Activated CD8-positive, alpha-beta memory T cell treated with anti-CD3 and anti-CD28 coated beads for 36 hours (primary cell): ENCODE measurements around the gene DDX56. TPM values are rescaled to one million over a fixed set of nuclear protein-coding genes. Genes with fewer than 3 reads are reported as not detected.

Experiments used
- CTCF ChIA-PET: fragments of 350-600 bp; sonication (Branson Sonifier 250); formaldehyde crosslinking; loops from one replicate; lab custom pipeline; 2021; ENCODE audit warnings: antibody characterized with exemption; lab: Charles Lee
- POLR2A ChIA-PET: fragments of 350-600 bp; sonication (Branson Sonifier 250); formaldehyde crosslinking; loops from one replicate; lab custom pipeline; 2021; ENCODE audit warnings: antibody characterized with exemption; lab: Charles Lee
- total RNA-seq, 2 experiments: library from RNA; stranded (reverse); gene quantifications; one replicate each; pipeline ENCODE4 v1.2.3, GENCODE V29; 2021

DDX56 gene, protein sequence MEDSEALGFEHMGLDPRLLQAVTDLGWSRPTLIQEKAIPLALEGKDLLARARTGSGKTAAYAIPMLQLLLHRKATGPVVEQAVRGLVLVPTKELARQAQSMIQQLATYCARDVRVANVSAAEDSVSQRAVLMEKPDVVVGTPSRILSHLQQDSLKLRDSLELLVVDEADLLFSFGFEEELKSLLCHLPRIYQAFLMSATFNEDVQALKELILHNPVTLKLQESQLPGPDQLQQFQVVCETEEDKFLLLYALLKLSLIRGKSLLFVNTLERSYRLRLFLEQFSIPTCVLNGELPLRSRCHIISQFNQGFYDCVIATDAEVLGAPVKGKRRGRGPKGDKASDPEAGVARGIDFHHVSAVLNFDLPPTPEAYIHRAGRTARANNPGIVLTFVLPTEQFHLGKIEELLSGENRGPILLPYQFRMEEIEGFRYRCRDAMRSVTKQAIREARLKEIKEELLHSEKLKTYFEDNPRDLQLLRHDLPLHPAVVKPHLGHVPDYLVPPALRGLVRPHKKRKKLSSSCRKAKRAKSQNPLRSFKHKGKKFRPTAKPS
- total RNA-seq, result 100 to 1,000 TPM; 144 to 155 TPM

DNA sequence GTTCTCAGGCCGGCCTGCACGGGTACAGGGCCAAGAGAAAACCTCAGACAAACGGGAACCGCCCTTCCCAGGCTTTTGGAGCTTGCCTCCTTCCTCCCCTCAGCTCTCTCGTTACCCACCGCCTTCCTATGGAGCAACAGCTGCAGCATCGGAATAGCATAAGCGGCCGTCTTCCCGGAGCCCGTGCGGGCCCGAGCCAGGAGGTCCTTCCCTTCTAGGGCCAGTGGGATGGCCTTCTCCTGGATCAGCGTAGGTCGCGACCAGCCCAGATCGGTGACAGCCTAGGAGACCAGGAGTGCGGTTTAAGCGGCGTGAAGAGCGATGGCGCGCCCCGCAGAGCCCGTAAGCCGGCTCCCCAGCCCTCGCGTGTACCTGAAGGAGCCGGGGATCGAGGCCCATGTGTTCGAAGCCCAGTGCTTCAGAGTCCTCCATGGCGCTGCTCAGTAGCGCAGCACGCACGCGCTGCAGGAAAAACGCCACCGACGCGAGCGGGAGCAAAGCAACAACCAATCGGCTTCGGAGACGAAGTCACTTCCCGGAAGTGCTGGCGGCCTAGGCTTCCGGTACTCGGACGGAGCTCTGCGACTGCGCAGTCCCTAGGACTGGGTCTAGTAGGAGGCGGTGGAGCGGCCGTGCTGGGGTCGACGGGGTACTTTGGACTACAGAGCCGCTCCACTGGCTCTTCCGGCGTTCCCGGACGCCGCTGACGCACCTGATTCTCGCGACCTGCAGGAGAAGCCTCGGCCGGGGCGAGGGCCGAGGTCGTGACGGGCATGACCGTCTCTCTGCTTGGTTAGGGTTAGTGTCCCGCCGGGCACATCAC is at the start of gene DDX56:
Gene DDX56, minus strand, starts transcription at position 445 of the 823 bp plus-strand sequence. Its CDS starts 13 bp downstream, at position 432.
- CTCF ChIA-PET, result interaction anchor here (0.6 to 2.6 kb wide), 7 partner anchors 8 to 359 kb away, joined by 3 to 8 read pairs (median 3); partner anchors contain the start of genes PURB and TMED4
- POLR2A ChIA-PET, result interaction anchor here (0.5 to 2.6 kb wide), 12 partner anchors 8 to 720 kb away, joined by 3 to 11 read pairs (median 4); partner anchors contain the start of genes NUDCD3, OGDH and TMED4

- ChIA-PET POLR2A (interaction anchor here (0.6 to 1.2 kb wide), 5 partner anchors 11 to 226 kb away, joined by 3 to 4 read pairs (median 3); no protein-coding TSS in a partner anchor), CTCF (interaction anchor here (2.3 kb wide), 1 partner anchor 16 kb away, joined by 10 read pairs; no protein-coding TSS in a partner anchor)
These were observed 48.8 kb upstream of the DDX56 start for GRCh38 chr7:44622342-44623151.

GRCh38 chr7:44621750-44622103 is 48.0 kb upstream of the DDX56 start:
- ChIA-PET POLR2A (no interaction called here), CTCF (no interaction called here)

GRCh38 chr7:44621034-44621749 is 47.5 kb upstream of the DDX56 start:
- CTCF ChIA-PET, result no interaction called here
- POLR2A ChIA-PET, result interaction anchor here (0.6 to 1.6 kb wide), 2 partner anchors 14 to 53 kb away, joined by 3 to 6 read pairs; no protein-coding TSS in a partner anchor

DNA sequence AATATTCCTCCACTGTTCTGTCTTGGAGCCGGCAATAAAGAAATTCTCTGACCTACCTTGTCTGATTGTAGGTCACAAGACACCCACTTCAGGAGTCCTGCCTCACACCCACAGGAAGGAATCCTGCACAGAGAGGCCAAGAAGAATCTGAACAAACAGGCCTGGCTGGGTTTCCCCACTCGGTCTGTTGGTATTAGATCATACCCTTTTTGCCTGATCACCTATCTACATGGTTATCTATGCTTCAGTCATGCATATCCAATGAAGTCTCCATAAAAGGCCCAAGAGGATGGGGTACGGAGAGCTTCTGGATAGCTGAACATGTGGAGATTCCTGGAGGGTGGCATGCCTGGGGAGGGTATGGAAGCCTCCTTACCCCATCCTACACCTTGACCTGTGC is 45.0 kb upstream of the DDX56 start:
- CTCF ChIA-PET, result no interaction called here
- POLR2A ChIA-PET, result no interaction called here

GRCh38 chr7:44618045-44618444 is 44.3 kb upstream of the DDX56 start:
- CTCF ChIA-PET, result no interaction called here

GRCh38 chr7:44617225-44617890 is 43.6 kb upstream of the DDX56 start:
- POLR2A ChIA-PET, result interaction anchor here (1.0 to 1.4 kb wide), 4 partner anchors 11 to 23 kb away, joined by 3 to 5 read pairs (median 4); partner anchors contain the start of gene OGDH
- CTCF ChIA-PET, result interaction anchor here (0.6 to 2.1 kb wide), 6 partner anchors 14 to 177 kb away, joined by 3 to 9 read pairs (median 4); no protein-coding TSS in a partner anchor

More at GRCh38 chr7:44618045-44618444, 44.3 kb upstream of the DDX56 start:
- POLR2A ChIA-PET, result interaction anchor here (1.2 to 1.4 kb wide), 2 partner anchors 20 to 22 kb away, joined by 3 to 5 read pairs; no protein-coding TSS in a partner anchor

- ChIA-PET CTCF (interaction anchor here (1.3 to 2.1 kb wide), 4 partner anchors 17 to 178 kb away, joined by 3 to 9 read pairs (median 4); no protein-coding TSS in a partner anchor), POLR2A (interaction anchor here (1.0 to 1.4 kb wide), 3 partner anchors 10 to 22 kb away, joined by 4 to 5 read pairs (median 4); partner anchors contain the start of gene OGDH)
These were observed 42.8 kb upstream of the DDX56 start for GRCh38 chr7:44616545-44616944.

DNA sequence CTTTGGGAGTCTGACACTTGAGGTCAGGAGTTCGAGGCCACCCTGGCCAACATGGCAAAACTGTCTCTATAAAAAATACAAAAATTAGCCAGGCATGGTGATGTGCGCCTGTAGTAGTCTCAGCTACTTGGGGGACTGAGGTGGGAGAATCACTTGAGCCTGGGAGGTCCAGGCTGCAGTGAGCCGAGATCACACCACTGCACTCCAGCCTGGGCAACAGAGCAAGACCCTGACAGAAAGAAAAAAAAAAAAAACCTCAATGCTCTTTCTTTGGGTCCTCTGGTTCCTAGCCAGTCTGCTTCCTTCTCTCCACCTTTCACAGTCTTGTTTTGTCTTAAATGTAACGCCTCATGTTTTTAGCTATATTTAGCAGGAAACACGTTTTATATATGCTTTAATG is 42.1 kb upstream of the DDX56 start:
- POLR2A ChIA-PET, result no interaction called here

GRCh38 chr7:44615149-44615611 is 41.5 kb upstream of the DDX56 start:
- CTCF ChIA-PET, result no interaction called here
- POLR2A ChIA-PET, result no interaction called here

More for the DNA sequence above, 42.1 kb upstream of the DDX56 start:
- CTCF ChIA-PET, result interaction anchor here (1.6 to 2.1 kb wide), 2 partner anchors 23 to 26 kb away, joined by 4 to 9 read pairs; no protein-coding TSS in a partner anchor

GRCh38 chr7:44609829-44610228 is 36.1 kb upstream of the DDX56 start:
- ChIA-PET CTCF (interaction anchor here (0.7 kb wide), 1 partner anchor 22 kb away, joined by 5 read pairs; no protein-coding TSS in a partner anchor), POLR2A (no interaction called here)

DNA sequence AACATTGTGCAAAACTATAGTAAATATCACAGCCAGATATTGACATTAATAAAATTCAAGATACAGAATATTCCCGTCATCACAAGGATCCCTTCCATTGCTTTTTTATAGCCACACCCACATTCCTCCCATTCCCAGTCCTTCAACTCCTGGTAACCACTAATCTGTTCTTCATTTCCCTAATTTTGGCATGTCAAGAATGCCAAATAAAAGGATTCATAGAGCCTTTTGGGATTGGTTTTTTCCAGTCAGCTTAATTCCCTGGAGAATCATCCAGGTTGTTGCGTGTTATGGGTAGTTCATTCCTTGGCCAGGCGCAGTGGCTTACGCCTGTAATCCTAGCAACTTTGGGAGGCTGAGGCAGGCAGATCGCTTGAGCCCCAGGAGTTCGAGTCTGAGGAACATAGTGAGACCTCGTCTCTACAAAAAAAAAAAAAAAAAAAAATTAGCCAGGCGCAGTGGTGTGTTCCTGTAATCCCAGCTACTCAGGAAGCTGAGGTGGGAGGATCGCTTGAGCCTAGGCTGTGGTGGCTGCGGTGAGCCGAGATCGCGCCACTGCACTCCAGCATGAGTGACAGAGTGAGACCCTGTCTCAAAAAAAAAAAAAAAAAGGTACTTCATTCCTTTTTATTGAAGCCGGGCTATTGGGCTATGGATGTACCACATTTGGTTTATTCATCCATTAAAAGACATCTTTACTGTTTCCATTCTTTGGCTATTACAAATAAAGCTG is 35.4 kb upstream of the DDX56 start:
- CTCF ChIA-PET, result interaction anchor here (0.6 to 1.1 kb wide), 3 partner anchors 21 to 522 kb away, joined by 3 to 5 read pairs (median 5); no protein-coding TSS in a partner anchor
- POLR2A ChIA-PET, result no interaction called here

- CTCF ChIA-PET, result interaction anchor here (1.0 to 1.2 kb wide), 2 partner anchors 16 to 24 kb away, joined by 3 to 5 read pairs; no protein-coding TSS in a partner anchor
- POLR2A ChIA-PET, result interaction anchor here (0.5 to 2.8 kb wide), 11 partner anchors 10 to 241 kb away, joined by 3 to 25 read pairs (median 4); partner anchors contain the start of genes DDX56 and TMED4
These were observed 33.7 kb upstream of the DDX56 start for GRCh38 chr7:44607141-44608068.

DNA sequence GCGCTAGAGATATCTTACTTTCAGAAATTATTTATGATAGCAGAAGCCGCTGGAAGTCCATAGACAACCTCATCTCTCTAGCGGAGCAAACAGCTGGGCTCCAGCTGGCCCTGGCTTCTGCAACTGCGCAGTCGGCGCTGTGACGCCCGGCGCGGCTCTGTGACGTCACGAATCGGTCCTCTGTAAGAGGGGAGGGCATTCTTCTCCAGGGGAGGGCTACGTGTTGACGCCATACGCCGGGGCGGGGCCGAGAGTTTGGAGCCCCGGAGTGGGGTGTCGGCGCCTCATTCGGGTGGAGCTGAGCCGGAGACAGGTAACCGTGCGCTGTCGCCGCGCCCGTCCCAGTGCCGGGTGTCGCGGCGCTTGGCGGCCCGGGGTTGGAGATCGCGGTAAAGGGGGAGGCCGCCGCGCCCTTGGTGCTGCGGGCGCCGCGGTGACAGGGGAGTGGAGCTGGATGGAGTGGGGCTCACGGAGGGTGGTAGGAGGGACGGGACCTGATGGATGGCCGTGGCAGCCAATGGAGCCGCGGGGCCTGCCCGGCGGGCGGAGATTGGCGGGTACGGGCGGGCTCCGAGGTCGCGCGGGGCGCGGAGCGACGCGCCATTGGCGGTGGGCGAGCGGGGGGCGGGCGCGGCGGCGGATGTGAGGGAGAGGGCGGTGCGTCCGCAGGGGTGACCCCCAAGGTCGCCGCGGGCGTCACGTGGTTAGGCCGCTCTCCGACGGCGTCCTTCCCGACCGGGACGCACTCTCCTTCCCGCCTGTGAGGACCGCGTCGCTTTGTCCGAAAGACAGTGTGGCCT is 32.8 kb upstream of the DDX56 start, which contains the start of gene OGDH:
Gene OGDH, plus strand, starts transcription at position 287 of the 800 bp plus-strand sequence. CDS start 17,717 bp downstream, outside the sequence.
- CTCF ChIA-PET, result interaction anchor here (1.2 kb wide), 1 partner anchor 24 kb away, joined by 3 read pairs; no protein-coding TSS in a partner anchor
- POLR2A ChIA-PET, result interaction anchor here (0.5 to 2.8 kb wide), 13 partner anchors 11 to 242 kb away, joined by 3 to 25 read pairs (median 4); partner anchors contain the start of genes DDX56 and TMED4
